ENCODE results near the gene TMA16.

- TF ChIP-seq REST (IDR thresholded peaks at IDR 0.05; ENCODE audit: insufficient read depth in 1 of 2, low read depth in 2 of 2, low read length in 2 of 2) (no peak), POLR2AphosphoS5 (IDR thresholded peaks at IDR 0.05; ENCODE audit: low read depth, low read length) (no peak)
These were observed 45.8 kb upstream of the TMA16 start for GRCh38 chr4:163448540-163449203.
